ENCODE data around the gene STMN1. TPM values are rescaled to one million over a fixed set of nuclear protein-coding genes. Genes with fewer than 3 reads are reported as not detected.

The STMN1 gene
- total RNA-seq, 1 experiment from 2014 or later = 368 TPM

DNA sequence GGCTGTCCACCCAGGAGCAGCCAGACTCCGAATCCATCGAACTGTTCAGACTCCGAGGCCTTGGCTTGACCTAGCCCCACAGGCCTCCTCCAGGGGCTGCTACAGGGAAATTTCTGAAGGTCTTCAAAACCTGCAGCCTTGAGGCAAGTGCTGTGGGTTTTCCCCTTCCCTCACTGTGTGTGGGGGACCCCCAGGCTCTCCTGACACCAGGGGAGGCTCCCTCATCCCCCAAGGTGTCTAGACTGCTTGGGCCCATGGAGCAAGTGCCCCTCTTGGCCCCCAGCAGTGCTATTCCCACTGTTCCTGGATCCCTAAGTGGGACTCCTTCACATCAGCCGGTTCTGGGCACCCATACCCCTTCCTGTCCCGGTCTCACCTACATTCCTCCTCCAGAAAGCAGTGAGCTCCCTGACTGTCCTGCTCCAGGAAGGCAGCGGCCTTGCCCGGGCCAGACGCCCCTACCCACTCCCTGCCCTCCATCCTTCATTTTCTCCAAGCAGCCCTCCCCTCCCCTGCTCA lies 31.5 kb downstream of the STMN1 start:
- BruUV-seq (replicated peaks) = TSS peak; percentile 35
- POLR2A ChIA-PET = interaction anchor here (2.3 to 3.2 kb wide), 2 partner anchors 12 to 16 kb away, joined by 8 to 31 read pairs; no protein-coding TSS in a partner anchor
- CTCF ChIA-PET = interaction anchor here (1.3 kb wide), 1 partner anchor 19 kb away, joined by 3 read pairs; no protein-coding TSS in a partner anchor
- Histone ChIP-seq H2AFZ (ENCODE audit: low read depth, low read length, poor library complexity, severe bottlenecking) (no peak overlapping the region), H3K36me3 (ENCODE audit: control insufficient read depth in 1 of 2, insufficient read depth in 2 of 2, low read length in 2 of 2) (no peaks in the 10 kb centered on the region), H3K4me1 (ENCODE audit: control insufficient read depth in 1 of 2, insufficient read depth in 2 of 2, low read length in 2 of 2) (peaks cover 35 to 72% of the 10 kb centered on the region in 2 experiments), H3K9me2 (ENCODE audit: insufficient read depth) (no peaks in the 10 kb centered on the region), H3K27me3 (ENCODE audit: insufficient read depth, low read length) (no peaks in the 10 kb centered on the region), H3K9ac (ENCODE audit: low read length) (peak overlapping the region; percentile 84), H3K27ac (ENCODE audit: low read depth, low read length) (peak overlapping the region; percentile 81), H3K9me3 (ENCODE audit: control insufficient read depth in 1 of 2, insufficient read depth in 1 of 2, low read depth in 1 of 2, low read length in 2 of 2) (no peaks in the 10 kb centered on the region), H4K20me1 (ENCODE audit: insufficient read depth) (no peaks in the 10 kb centered on the region), H3K4me2 (ENCODE audit: low read length) (peak overlapping the region; percentile 98), H3K79me2 (ENCODE audit: insufficient read depth, low read length) (peaks cover 10% of the 10 kb centered on the region; the same call in 1 of the 2 replicates), H3K4me3 (replicated peaks in 1 of 2; ENCODE audit: low read depth in 1 of 2, low read length in 2 of 2) (peak overlapping the region; percentile 77 to 78)
- intact Hi-C loops (cut with micrococcal nuclease) = no loop called here
- no peak for DNase-seq (ENCODE audit: low read depth, low spot score)
- RAD21 ChIA-PET (ENCODE audit: low non-redundant PET in 1 of 2, low total read pairs in 2 of 2, uncharacterized antibody in 2 of 2, unreplicated experiment in 2 of 2) = interaction anchor here in 1 of 2 experiments (1.6 kb wide), 1 partner anchor 21 kb away, joined by 4 read pairs; no protein-coding TSS in a partner anchor
- ATAC-seq = no peak; the same call in 1 of the 2 replicates
- no peak for TF ChIP-seq POLR2A (IDR thresholded peaks at IDR 0.05; ENCODE audit: borderline replicate concordance, extremely low read depth, insufficient read depth, insufficient read length)
- TF ChIP-seq, protein P1, sequence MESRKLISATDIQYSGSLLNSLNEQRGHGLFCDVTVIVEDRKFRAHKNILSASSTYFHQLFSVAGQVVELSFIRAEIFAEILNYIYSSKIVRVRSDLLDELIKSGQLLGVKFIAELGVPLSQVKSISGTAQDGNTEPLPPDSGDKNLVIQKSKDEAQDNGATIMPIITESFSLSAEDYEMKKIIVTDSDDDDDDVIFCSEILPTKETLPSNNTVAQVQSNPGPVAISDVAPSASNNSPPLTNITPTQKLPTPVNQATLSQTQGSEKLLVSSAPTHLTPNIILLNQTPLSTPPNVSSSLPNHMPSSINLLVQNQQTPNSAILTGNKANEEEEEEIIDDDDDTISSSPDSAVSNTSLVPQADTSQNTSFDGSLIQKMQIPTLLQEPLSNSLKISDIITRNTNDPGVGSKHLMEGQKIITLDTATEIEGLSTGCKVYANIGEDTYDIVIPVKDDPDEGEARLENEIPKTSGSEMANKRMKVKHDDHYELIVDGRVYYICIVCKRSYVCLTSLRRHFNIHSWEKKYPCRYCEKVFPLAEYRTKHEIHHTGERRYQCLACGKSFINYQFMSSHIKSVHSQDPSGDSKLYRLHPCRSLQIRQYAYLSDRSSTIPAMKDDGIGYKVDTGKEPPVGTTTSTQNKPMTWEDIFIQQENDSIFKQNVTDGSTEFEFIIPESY (IDR thresholded peaks at IDR 0.05; ENCODE audit: extremely low read depth, insufficient replicate concordance, low read length) = no peak
- TF ChIP-seq SRF (IDR thresholded peaks at IDR 0.05; ENCODE audit: low read depth) = no peak
- no peak for TF ChIP-seq TCF7L2 (IDR thresholded peaks at IDR 0.05; ENCODE audit: borderline replicate concordance, extremely low read depth, insufficient read depth, insufficient read length)
- TF ChIP-seq, protein P2, sequence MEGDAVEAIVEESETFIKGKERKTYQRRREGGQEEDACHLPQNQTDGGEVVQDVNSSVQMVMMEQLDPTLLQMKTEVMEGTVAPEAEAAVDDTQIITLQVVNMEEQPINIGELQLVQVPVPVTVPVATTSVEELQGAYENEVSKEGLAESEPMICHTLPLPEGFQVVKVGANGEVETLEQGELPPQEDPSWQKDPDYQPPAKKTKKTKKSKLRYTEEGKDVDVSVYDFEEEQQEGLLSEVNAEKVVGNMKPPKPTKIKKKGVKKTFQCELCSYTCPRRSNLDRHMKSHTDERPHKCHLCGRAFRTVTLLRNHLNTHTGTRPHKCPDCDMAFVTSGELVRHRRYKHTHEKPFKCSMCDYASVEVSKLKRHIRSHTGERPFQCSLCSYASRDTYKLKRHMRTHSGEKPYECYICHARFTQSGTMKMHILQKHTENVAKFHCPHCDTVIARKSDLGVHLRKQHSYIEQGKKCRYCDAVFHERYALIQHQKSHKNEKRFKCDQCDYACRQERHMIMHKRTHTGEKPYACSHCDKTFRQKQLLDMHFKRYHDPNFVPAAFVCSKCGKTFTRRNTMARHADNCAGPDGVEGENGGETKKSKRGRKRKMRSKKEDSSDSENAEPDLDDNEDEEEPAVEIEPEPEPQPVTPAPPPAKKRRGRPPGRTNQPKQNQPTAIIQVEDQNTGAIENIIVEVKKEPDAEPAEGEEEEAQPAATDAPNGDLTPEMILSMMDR (IDR thresholded peaks at IDR 0.05 in 2 of 3, conservative IDR thresholded peaks at IDR 0.05 in 1 of 3; ENCODE audit: borderline replicate concordance in 1 of 3, insufficient read depth in 1 of 3, low read depth in 2 of 3, low read length in 2 of 3) = no peak
- no peak for TF ChIP-seq RAD21 (IDR thresholded peaks at IDR 0.05; ENCODE audit: low read depth)
- no peak for TF ChIP-seq ELF1 (IDR thresholded peaks at IDR 0.05; ENCODE audit: borderline replicate concordance, low read depth)
- no peak for TF ChIP-seq ZNF274 (IDR thresholded peaks at IDR 0.05; ENCODE audit: low read depth, low read length)
- TF ChIP-seq FOSL1 (IDR thresholded peaks at IDR 0.05; ENCODE audit: low read depth) = no peak
- TF ChIP-seq YY1 (IDR thresholded peaks at IDR 0.05; ENCODE audit: extremely low read depth, insufficient replicate concordance, low read depth, low read length) = no peak
- TF ChIP-seq SP1 (IDR thresholded peaks at IDR 0.05; ENCODE audit: low read depth) = no peak
